DND-41 (cell line): Measurements from ENCODE around the gene MAGI3.

Experiments
- ATAC-seq: fragments of 200-7000 bp; cut with Tn5 transposase; 3 replicates; pipeline ENCODE4 v1.9.1; 2021; ENCODE audit warnings: low read depth; ENCODE audit not compliant: insufficient read depth
- DNase-seq: peaks from one replicate; pipeline ENCODE4 v3.0.0-alpha.2; 2020
- H2AFZ ChIP-seq: 2 replicates; pipeline ENCODE4 v1.6.0; 2012; ENCODE audit warnings: low read depth, low read length
- H3K27ac ChIP-seq: 2 replicates; pipeline ENCODE4 v1.5.1; 2012; ENCODE audit warnings: low read length, inconsistent platforms
- H3K27me3 ChIP-seq: fragments of 200-600 bp; sonication (generic); 2 replicates; pipeline ENCODE4 v1.6.0; 2012; ENCODE audit warnings: low read length, mild to moderate bottlenecking, inconsistent platforms; ENCODE audit not compliant: insufficient read depth, poor library complexity
- H3K36me3 ChIP-seq: 2 replicates; pipeline ENCODE4 v1.5.1; 2012; ENCODE audit warnings: low read length, inconsistent platforms; ENCODE audit not compliant: insufficient read depth
- H3K4me1 ChIP-seq: 2 replicates; pipeline ENCODE4 v1.5.1; 2012; ENCODE audit warnings: mild to moderate bottlenecking, low read length; ENCODE audit not compliant: insufficient read depth
- H3K4me2 ChIP-seq: 2 replicates; pipeline ENCODE4 v1.6.0; 2012; ENCODE audit warnings: mild to moderate bottlenecking, moderate library complexity, low read length, inconsistent platforms; ENCODE audit not compliant: insufficient read depth
- H3K4me3 ChIP-seq, 2 experiments: fragments of 200-600 bp in 1 of 2; shearing (Covaris generic) in 1 of 2; 2 replicates each; pipeline ENCODE4 v1.5.1; 2012 to 2016; ENCODE audit warnings: inconsistent platforms in 2 of 2, low read length in 2 of 2, mild to moderate bottlenecking in 2 of 2, low read depth in 1 of 2, moderate library complexity in 1 of 2
- H3K79me2 ChIP-seq: 2 replicates; pipeline ENCODE4 v1.6.0; 2012; ENCODE audit warnings: low read length, inconsistent platforms; ENCODE audit not compliant: insufficient read depth
- H3K9ac ChIP-seq: 2 replicates; pipeline ENCODE4 v1.6.0; 2012; ENCODE audit warnings: low read depth, mild to moderate bottlenecking, inconsistent platforms, low read length, moderate library complexity
- H3K9me3 ChIP-seq: 2 replicates; pipeline ENCODE4 v1.5.1; 2012; ENCODE audit warnings: low read length, moderate library complexity, mild to moderate bottlenecking, inconsistent platforms; ENCODE audit not compliant: insufficient read depth, severe bottlenecking
- H4K20me1 ChIP-seq: 2 replicates; pipeline ENCODE4 v1.6.0; 2012; ENCODE audit warnings: low read length; ENCODE audit not compliant: insufficient read depth
- EZH2 ChIP-seq: IDR thresholded peaks from 3 replicates; pipeline ENCODE4 v1.6.1; 2012; ENCODE audit warnings: borderline replicate concordance, low read depth, mild to moderate bottlenecking, moderate library complexity, low read length, inconsistent platforms; ENCODE audit not compliant: severe bottlenecking
- TF ChIP-seq, protein P1 (sequence below): IDR thresholded peaks from 2 replicates; pipeline ENCODE4 v1.5.1; 2012; ENCODE audit warnings: borderline replicate concordance, low read length, moderate library complexity, mild to moderate bottlenecking; ENCODE audit not compliant: poor library complexity, severe bottlenecking; ENCODE audit errors: extremely low read depth

MAGI3 gene

DNA sequence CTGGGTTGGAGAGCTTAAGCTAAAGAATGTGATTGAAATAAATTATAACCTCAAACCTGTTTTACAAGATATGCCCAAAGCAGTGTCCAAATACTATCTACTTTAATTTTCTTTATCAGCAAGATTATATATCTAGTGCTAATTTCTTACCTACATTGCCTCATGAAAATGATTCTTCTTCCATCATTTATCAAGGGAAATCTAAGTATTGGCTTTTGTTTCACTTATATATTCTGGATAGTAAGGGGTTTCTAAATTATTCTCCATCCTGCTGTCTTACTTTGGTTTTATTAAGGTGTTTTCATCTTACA is 287.8 kb downstream of the MAGI3 start:
- H3K9me3 ChIP-seq = no peaks in the 10 kb centered on the region
- no peak overlapping the region for H3K4me3 ChIP-seq
- ATAC-seq (no peak), DNase-seq (no peak)
- H3K9ac ChIP-seq = no peak overlapping the region
- H3K27ac ChIP-seq = no peak overlapping the region
- H3K27me3 ChIP-seq = no peaks in the 10 kb centered on the region
- no peak overlapping the region for H2AFZ ChIP-seq
- H4K20me1 ChIP-seq = no peaks in the 10 kb centered on the region
- H3K4me2 ChIP-seq = no peak overlapping the region
- no peaks in the 10 kb centered on the region for H3K79me2 ChIP-seq
- H3K36me3 ChIP-seq = 0 out of 2 replicates have a peak, but pooled peaks cover 1% of the 10 kb centered on the region
- no peaks in the 10 kb centered on the region for H3K4me1 ChIP-seq
- TF ChIP-seq, protein P1, sequence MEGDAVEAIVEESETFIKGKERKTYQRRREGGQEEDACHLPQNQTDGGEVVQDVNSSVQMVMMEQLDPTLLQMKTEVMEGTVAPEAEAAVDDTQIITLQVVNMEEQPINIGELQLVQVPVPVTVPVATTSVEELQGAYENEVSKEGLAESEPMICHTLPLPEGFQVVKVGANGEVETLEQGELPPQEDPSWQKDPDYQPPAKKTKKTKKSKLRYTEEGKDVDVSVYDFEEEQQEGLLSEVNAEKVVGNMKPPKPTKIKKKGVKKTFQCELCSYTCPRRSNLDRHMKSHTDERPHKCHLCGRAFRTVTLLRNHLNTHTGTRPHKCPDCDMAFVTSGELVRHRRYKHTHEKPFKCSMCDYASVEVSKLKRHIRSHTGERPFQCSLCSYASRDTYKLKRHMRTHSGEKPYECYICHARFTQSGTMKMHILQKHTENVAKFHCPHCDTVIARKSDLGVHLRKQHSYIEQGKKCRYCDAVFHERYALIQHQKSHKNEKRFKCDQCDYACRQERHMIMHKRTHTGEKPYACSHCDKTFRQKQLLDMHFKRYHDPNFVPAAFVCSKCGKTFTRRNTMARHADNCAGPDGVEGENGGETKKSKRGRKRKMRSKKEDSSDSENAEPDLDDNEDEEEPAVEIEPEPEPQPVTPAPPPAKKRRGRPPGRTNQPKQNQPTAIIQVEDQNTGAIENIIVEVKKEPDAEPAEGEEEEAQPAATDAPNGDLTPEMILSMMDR = no peak
- no peak for TF ChIP-seq EZH2

DNA sequence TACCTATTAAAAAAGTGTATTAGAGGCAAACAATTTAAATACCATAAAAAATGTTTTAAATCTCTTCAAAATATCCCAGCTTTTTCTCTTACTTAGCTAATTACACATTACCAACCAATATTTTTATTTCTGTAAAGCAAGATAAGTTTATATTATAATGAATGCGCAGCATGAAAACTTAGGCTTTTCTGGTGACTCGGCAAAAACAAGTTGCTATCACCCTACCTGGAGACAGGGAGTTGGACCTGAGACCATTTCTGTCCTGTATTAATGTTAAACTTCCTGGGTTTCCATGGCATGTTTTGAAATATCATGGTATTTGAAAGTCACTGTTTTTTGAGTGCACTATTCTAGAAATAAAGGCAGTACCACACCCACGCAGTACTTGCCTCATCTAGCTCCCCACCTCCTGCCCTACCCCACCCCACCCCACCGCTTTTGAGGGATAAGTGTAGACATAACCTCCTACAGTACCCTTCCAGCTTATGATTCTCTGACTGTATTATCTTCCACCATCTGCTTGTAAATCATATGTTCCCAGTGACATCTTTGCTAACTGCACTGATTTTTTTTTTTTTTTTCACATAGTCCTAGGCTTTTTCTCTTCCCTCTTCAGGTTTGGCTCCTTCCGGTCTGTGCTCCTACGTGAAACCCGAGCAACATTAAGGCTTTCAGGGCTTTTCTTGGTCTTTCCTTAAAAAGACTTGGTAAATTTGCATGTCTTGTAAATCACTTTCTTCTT is 291.5 kb downstream of the MAGI3 start:
- H3K4me3 ChIP-seq = no peak overlapping the region
- H2AFZ ChIP-seq = no peak overlapping the region
- ATAC-seq (no peak), DNase-seq (no peak)
- no peak for TF ChIP-seq EZH2
- TF ChIP-seq, protein P1 = no peak
- H4K20me1 ChIP-seq = no peaks in the 10 kb centered on the region
- no peaks in the 10 kb centered on the region for H3K27me3 ChIP-seq
- H3K9ac ChIP-seq = no peak overlapping the region
- H3K79me2 ChIP-seq = no peaks in the 10 kb centered on the region
- no peak overlapping the region for H3K4me2 ChIP-seq
- no peaks in the 10 kb centered on the region for H3K4me1 ChIP-seq
- peaks cover 15% of the 10 kb centered on the region; the same call in 1 of the 2 replicates for H3K36me3 ChIP-seq
- no peaks in the 10 kb centered on the region for H3K9me3 ChIP-seq
- H3K27ac ChIP-seq = no peak overlapping the region

DNA sequence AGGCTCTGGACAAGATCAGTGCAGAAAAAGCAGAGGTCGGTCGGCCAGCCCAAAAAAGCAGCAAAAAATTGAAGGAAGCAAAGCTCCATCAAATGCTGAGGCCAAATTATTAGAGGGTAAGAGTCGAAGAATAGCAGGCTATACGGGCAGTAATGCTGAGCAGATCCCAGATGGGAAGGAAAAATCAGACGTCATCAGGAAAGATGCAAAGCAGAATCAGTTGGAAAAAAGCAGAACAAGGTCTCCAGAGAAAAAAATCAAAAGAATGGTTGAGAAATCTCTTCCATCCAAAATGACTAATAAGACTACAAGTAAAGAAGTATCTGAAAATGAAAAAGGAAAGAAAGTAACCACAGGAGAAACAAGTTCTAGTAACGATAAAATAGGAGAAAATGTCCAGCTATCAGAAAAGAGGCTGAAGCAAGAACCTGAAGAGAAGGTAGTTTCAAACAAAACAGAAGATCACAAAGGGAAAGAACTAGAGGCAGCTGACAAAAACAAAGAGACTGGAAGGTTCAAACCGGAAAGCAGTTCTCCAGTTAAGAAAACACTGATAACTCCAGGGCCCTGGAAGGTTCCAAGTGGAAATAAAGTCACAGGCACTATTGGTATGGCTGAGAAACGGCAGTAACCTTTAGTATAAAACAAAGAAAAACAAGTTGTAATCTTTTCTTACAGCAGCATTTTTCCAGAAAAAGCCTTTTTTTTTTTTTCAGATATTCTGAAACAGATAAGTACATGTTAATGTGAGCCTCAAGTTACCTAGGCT is 293.3 kb downstream of the MAGI3 start:
- no peaks in the 10 kb centered on the region for H4K20me1 ChIP-seq
- no peak overlapping the region for H3K4me3 ChIP-seq
- DNase-seq (no peak), ATAC-seq (no peak)
- no peak overlapping the region for H3K27ac ChIP-seq
- no peak for TF ChIP-seq EZH2
- TF ChIP-seq, protein P1 = no peak
- peaks cover 15% of the 10 kb centered on the region; the same call in 1 of the 2 replicates for H3K36me3 ChIP-seq
- H3K27me3 ChIP-seq = no peaks in the 10 kb centered on the region
- H2AFZ ChIP-seq = no peak overlapping the region
- no peaks in the 10 kb centered on the region for H3K9me3 ChIP-seq
- no peak overlapping the region for H3K9ac ChIP-seq
- H3K4me2 ChIP-seq = no peak overlapping the region
- H3K79me2 ChIP-seq = no peaks in the 10 kb centered on the region
- no peaks in the 10 kb centered on the region for H3K4me1 ChIP-seq
